ENCODE measurements around the gene COL27A1.

DNA sequence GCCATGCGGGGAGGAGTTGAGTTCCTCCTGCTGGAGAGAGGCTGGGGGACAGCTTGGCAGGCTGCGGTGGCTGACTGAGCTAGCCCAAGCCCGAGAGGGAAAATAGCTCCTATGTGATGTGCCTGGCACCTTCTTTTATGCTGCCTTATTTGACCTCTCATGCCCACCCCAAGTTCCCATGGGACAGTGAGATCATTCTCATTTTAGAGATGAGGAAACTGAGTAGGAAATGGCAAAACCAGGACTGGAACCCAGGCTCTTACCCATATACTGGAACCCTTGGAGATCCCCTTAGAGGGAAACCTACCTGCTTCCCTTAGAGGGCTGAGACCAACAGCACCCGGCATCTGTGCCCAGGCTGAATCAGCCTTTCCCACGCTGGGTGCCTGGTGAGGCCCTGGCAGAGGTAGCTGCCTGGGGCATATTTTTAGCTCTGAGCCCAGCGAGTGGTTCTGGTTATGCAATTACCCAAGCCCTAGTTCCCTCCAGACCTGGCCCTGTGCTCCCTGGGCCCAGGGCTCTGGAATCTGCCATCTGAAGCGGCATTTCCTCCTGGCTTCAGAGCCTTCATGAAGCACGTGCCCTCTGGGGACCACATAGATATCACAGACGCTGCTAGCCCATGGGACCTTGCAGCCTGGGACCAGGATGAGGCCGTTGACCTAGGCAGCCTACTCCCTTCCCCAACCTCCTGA lies 23.6 kb downstream of the COL27A1 start:
- TF ChIP-seq CTCF (IDR thresholded peaks at IDR 0.05): no peak
- no peak for TF ChIP-seq POLR2A (IDR thresholded peaks at IDR 0.05)
